SK-N-SH (cell line): ENCODE measurements around the gene KCNQ5. TPM values are rescaled to one million over a fixed set of nuclear protein-coding genes. Genes with fewer than 3 reads are reported as not detected.
A peak's percentile ranks its signal among the peaks of the same experiment; 100 is the strongest.

Experiments used
- CTCF ChIA-PET: fragments of 300-600, 350-600 bp; formaldehyde crosslinking; extraction: SDS; loops from one replicate; lab custom pipeline; 2021; lab: Yijun Ruan, JAX
- POLR2A ChIA-PET: fragments of 350-600 bp; sonication (Branson Sonifier 250); formaldehyde crosslinking; extraction: SDS; loops from one replicate; lab custom pipeline; 2020; ENCODE audit warnings: antibody characterized with exemption, inconsistent platforms; lab: Yijun Ruan, JAX
- DNase-seq: peaks from one replicate; pipeline ENCODE4 v3.0.0; 2012
- H2AFZ ChIP-seq: fragments of 200-600 bp; sonication (generic); 2 replicates; pipeline ENCODE4 v1.8.1; 2016; ENCODE audit warnings: antibody characterized with exemption, mild to moderate bottlenecking, low read depth
- H3F3A ChIP-seq: fragments of 200-600 bp; sonication (generic); replicated peaks from 2 replicates; pipeline ENCODE3; 2016; ENCODE audit warnings: antibody characterized with exemption, mild to moderate bottlenecking; ENCODE audit not compliant: insufficient read depth
- H3K27ac ChIP-seq, 2 experiments: fragments of 200-500 bp in 1 of 2; fragments of 200-600 bp in 1 of 2; sonication (Bioruptor generic) in 1 of 2; sonication (generic), shearing (Covaris generic) in 1 of 2; 2 replicates each; pipeline versions ENCODE4 v1.5.1 to v1.6.1; 2014 to 2016; ENCODE audit warnings: low read depth in 2 of 2, inconsistent platforms in 1 of 2, low read length in 1 of 2, mild to moderate bottlenecking in 1 of 2, mixed read lengths in 1 of 2
- H3K27me3 ChIP-seq: fragments of 200-600 bp; sonication (generic), shearing (Covaris generic); 2 replicates; pipeline ENCODE4 v1.6.1; 2016; ENCODE audit warnings: mixed run types; ENCODE audit not compliant: insufficient read depth
- H3K36me3 ChIP-seq, 2 experiments: fragments of 200-500 bp in 1 of 2; fragments of 200-600 bp in 1 of 2; sonication (Bioruptor generic) in 1 of 2; sonication (generic) in 1 of 2; replicated peaks in 1 of 2; 2 replicates each; pipeline versions ENCODE3 to v1.5.1; 2014 to 2016; ENCODE audit warnings: low read length in 1 of 2, mild to moderate bottlenecking in 1 of 2; ENCODE audit not compliant: insufficient read depth in 2 of 2, control insufficient read depth in 1 of 2
- H3K4me1 ChIP-seq, 2 experiments: fragments of 200-500 bp in 1 of 2; fragments of 200-600 bp in 1 of 2; sonication (Bioruptor generic) in 1 of 2; sonication (generic), shearing (Covaris generic) in 1 of 2; 2 replicates each; pipeline versions ENCODE4 v1.5.1 to v1.6.1; 2014 to 2016; ENCODE audit warnings: low read depth in 1 of 2, low read length in 1 of 2, mixed run types in 1 of 2; ENCODE audit not compliant: insufficient read depth in 2 of 2, control insufficient read depth in 1 of 2
- H3K4me2 ChIP-seq: fragments of 200-600 bp; sonication (generic), shearing (Covaris generic); 2 replicates; pipeline ENCODE4 v1.6.1; 2017; ENCODE audit warnings: mixed run types
- H3K4me3 ChIP-seq, 2 experiments: fragments of 200-500 bp in 1 of 2; fragments of 200-600 bp in 1 of 2; sonication (Bioruptor generic) in 1 of 2; sonication (generic), shearing (Covaris generic) in 1 of 2; 2 replicates each; pipeline versions ENCODE4 v1.5.1 to v1.8.1; 2014 to 2016; ENCODE audit warnings: low read depth in 2 of 2, inconsistent platforms in 1 of 2, low read length in 1 of 2, mild to moderate bottlenecking in 1 of 2, mixed read lengths in 1 of 2, moderate library complexity in 1 of 2
- H3K79me2 ChIP-seq: fragments of 200-600 bp; sonication (generic); 2 replicates; pipeline ENCODE4 v1.8.1; 2017; ENCODE audit warnings: mild to moderate bottlenecking; ENCODE audit not compliant: insufficient read depth
- H3K9ac ChIP-seq: fragments of 200-600 bp; sonication (generic); 2 replicates; pipeline ENCODE4 v1.6.1; 2017; ENCODE audit warnings: mixed run types
- H3K9me2 ChIP-seq: fragments of 200-600 bp; sonication (generic); 2 replicates; pipeline ENCODE4 v1.6.1; 2017; ENCODE audit warnings: mixed run types
- H3K9me3 ChIP-seq: fragments of 200-600 bp; sonication (generic); 2 replicates; pipeline ENCODE4 v1.6.1; 2017; ENCODE audit warnings: mixed run types, mild to moderate bottlenecking, moderate library complexity
- H4K20me1 ChIP-seq: fragments of 200-600 bp; sonication (generic); 2 replicates; pipeline ENCODE4 v1.6.1; 2017; ENCODE audit warnings: mild to moderate bottlenecking, mixed run types; ENCODE audit not compliant: insufficient read depth
- EP300 ChIP-seq, 2 experiments: IDR thresholded peaks; 2 replicates each; pipeline versions ENCODE4 v1.4.0 to v1.6.1; 2012; ENCODE audit warnings: borderline replicate concordance in 1 of 2, low read depth in 1 of 2, low read length in 1 of 2
- EZH2phosphoT487 ChIP-seq: fragments of 200-600 bp; sonication (generic); IDR thresholded peaks from 2 replicates; pipeline ENCODE4 v1.6.1; 2017; ENCODE audit warnings: low read depth, mixed run types, mild to moderate bottlenecking, antibody characterized with exemption, moderate library complexity, borderline replicate concordance
- FOSL2 ChIP-seq: IDR thresholded peaks from 2 replicates; pipeline ENCODE4 v1.4.0; 2012; ENCODE audit warnings: low read depth, mild to moderate bottlenecking, moderate library complexity, borderline replicate concordance
- GATA2 ChIP-seq: sonication (generic); formaldehyde crosslinking; IDR thresholded peaks from 2 replicates; pipeline ENCODE4 v1.5.0; 2020; ENCODE audit warnings: mild to moderate bottlenecking, missing genetic modification reagents
- MEF2A ChIP-seq: IDR thresholded peaks from 2 replicates; pipeline ENCODE4 v1.4.0; 2012; ENCODE audit warnings: low read depth, borderline replicate concordance
- NFIC ChIP-seq: IDR thresholded peaks from 2 replicates; pipeline ENCODE4 v1.4.0; 2012; ENCODE audit warnings: borderline replicate concordance
- RAD21 ChIP-seq: IDR thresholded peaks from 2 replicates; pipeline ENCODE4 v1.6.1; 2012; ENCODE audit warnings: mild to moderate bottlenecking, low read length
- RFX5 ChIP-seq: IDR thresholded peaks from 2 replicates; pipeline ENCODE4 v1.6.1; 2012; ENCODE audit warnings: mild to moderate bottlenecking, improper control_type of control experiment, low read length
- RXRA ChIP-seq: IDR thresholded peaks from 2 replicates; pipeline ENCODE4 v1.4.0; 2012; ENCODE audit warnings: low read depth, mild to moderate bottlenecking, borderline replicate concordance
- SMC3 ChIP-seq: IDR thresholded peaks from 2 replicates; pipeline ENCODE4 v1.6.1; 2012; ENCODE audit warnings: low read depth, low read length, improper control_type of control experiment
- TAF1 ChIP-seq: IDR thresholded peaks from 2 replicates; pipeline ENCODE4 v1.6.1; 2012; ENCODE audit warnings: low read depth, mild to moderate bottlenecking, low read length, moderate library complexity, borderline replicate concordance
- TEAD4 ChIP-seq: IDR thresholded peaks from 2 replicates; pipeline ENCODE4 v1.4.0; 2012; ENCODE audit warnings: mild to moderate bottlenecking, borderline replicate concordance; ENCODE audit not compliant: insufficient read depth
- WGBS: methylation state at CpG from one replicate; pipeline ENCODE4 v1.1.6; 2017; ENCODE audit warnings: low lambda C conversion rate; 5-methylcytosine and 5-hydroxymethylcytosine counted together
- polyA plus RNA-seq, 3 experiments: library from polyadenylated mRNA; depleted of rRNA; stranded (reverse); fragments of >200 nt; gene quantifications; 2 replicates each; pipeline ENCODE4 v1.2.3, GENCODE V29; 2012
- TF ChIP-seq, protein P1 (sequence below): IDR thresholded peaks from 2 replicates; pipeline ENCODE4 v1.4.0; 2012; ENCODE audit warnings: low read depth, borderline replicate concordance
- TF ChIP-seq, protein P2 (sequence below): IDR thresholded peaks from 2 replicates; pipeline ENCODE4; 2012
- TF ChIP-seq, protein P3 (sequence below): fragments of 150-350 bp; IDR thresholded peaks from 2 replicates; pipeline ENCODE4 v1.6.1; 2017; ENCODE audit warnings: antibody characterized with exemption, low read length, low read depth, borderline replicate concordance
- TF ChIP-seq, protein P4 (sequence below): IDR thresholded peaks from 2 replicates; pipeline ENCODE4 v1.4.0; 2012; ENCODE audit warnings: low read depth

Gene KCNQ5
- polyA plus RNA-seq, 1 of the 3 experiments (the other 2 are of a cell fraction): 3.2 TPM

DNA sequence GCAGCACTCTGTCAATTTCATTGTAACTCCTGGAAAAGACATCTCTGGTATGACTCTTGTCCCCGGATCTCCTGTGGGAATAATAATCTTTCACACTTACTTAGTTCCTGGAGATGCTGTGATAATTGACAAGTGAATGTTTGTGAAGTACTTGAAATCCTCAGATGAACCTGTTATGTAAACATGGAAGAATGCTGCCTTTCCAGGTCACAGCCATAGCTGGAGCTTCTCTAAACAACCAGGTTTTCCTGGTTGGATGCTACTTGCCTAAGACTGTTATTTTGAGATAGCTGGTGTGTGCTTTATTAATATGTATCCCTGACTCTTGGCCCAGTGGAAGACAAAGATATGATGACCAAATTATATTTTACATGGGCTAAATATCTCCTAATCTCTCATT, 228.6 kb downstream of the KCNQ5 start:
- no peak for TF ChIP-seq TAF1
- no peak for TF ChIP-seq EP300 (IDR thresholded peaks at IDR 0.05; ENCODE audit: borderline replicate concordance in 1 of 2, low read depth in 1 of 2, low read length in 1 of 2)
- TF ChIP-seq RFX5: no peak
- TF ChIP-seq, protein P1, sequence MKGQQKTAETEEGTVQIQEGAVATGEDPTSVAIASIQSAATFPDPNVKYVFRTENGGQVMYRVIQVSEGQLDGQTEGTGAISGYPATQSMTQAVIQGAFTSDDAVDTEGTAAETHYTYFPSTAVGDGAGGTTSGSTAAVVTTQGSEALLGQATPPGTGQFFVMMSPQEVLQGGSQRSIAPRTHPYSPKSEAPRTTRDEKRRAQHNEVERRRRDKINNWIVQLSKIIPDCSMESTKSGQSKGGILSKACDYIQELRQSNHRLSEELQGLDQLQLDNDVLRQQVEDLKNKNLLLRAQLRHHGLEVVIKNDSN: no peak
- TF ChIP-seq GATA2 (CRISPR knock-in tag): no peak
- no peak for TF ChIP-seq RAD21
- no peak for TF ChIP-seq SMC3
- TF ChIP-seq EZH2phosphoT487: no peak
- TF ChIP-seq, protein P2, sequence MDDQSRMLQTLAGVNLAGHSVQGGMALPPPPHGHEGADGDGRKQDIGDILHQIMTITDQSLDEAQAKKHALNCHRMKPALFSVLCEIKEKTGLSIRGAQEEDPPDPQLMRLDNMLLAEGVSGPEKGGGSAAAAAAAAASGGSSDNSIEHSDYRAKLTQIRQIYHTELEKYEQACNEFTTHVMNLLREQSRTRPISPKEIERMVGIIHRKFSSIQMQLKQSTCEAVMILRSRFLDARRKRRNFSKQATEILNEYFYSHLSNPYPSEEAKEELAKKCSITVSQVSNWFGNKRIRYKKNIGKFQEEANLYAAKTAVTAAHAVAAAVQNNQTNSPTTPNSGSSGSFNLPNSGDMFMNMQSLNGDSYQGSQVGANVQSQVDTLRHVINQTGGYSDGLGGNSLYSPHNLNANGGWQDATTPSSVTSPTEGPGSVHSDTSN: no peak
- no peak for TF ChIP-seq TEAD4
- TF ChIP-seq, protein P3, sequence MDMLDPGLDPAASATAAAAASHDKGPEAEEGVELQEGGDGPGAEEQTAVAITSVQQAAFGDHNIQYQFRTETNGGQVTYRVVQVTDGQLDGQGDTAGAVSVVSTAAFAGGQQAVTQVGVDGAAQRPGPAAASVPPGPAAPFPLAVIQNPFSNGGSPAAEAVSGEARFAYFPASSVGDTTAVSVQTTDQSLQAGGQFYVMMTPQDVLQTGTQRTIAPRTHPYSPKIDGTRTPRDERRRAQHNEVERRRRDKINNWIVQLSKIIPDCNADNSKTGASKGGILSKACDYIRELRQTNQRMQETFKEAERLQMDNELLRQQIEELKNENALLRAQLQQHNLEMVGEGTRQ: no peak
- TF ChIP-seq, protein P4, sequence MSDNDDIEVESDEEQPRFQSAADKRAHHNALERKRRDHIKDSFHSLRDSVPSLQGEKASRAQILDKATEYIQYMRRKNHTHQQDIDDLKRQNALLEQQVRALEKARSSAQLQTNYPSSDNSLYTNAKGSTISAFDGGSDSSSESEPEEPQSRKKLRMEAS: no peak
- TF ChIP-seq RXRA: no peak
- no peak for TF ChIP-seq NFIC
- TF ChIP-seq, all 33 proteins: peak for 0
- 87% methylated on average over 1 of the region's 1 CpG for WGBS
- H4K20me1 ChIP-seq: no peaks in the 10 kb centered on the region
- H3K4me2 ChIP-seq: no peak overlapping the region
- H3K79me2 ChIP-seq: peaks cover 46% of the 10 kb centered on the region
- no peaks in the 10 kb centered on the region for H3K27me3 ChIP-seq
- ChIA-PET CTCF (no interaction called here), POLR2A (no interaction called here)
- no peak overlapping the region for H3K4me3 ChIP-seq
- no peaks in the 10 kb centered on the region for H3K36me3 ChIP-seq
- no peak overlapping the region for H2AFZ ChIP-seq
- peaks cover 0 to 14% of the 10 kb centered on the region in 2 experiments; a peak in 1 of 4 replicates for H3K4me1 ChIP-seq
- no peak overlapping the region for H3K9ac ChIP-seq
- no peak for DNase-seq
- no peak overlapping the region for H3K27ac ChIP-seq
- H3K9me2 ChIP-seq: no peaks in the 10 kb centered on the region
- no peaks in the 10 kb centered on the region for H3K9me3 ChIP-seq
- peaks cover 17% of the 10 kb centered on the region for H3F3A ChIP-seq

DNA sequence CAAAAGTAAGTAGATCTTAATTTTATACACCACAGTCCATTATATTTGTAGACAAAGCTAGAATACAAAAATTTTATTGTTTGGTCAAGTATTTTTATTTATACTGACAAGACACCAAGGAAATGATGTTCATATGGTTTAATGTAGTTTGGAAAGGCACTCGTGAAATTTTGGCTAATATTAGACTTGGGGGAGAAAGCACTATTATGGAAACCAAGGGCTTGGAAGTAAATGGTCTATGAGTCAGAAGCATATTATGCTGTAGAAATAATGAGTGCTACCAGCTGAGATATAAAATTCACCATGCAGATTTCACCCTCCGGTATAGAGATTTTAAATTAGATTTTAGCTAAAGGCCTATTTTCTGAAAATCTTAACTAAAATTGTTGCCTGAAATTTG, 233.6 kb downstream of the KCNQ5 start:
- ChIA-PET CTCF (no interaction called here), POLR2A (no interaction called here)
- no peaks in the 10 kb centered on the region for H4K20me1 ChIP-seq
- H3K9ac ChIP-seq: no peak overlapping the region
- H3K4me2 ChIP-seq: no peak overlapping the region
- peaks cover 0 to 8% of the 10 kb centered on the region in 2 experiments; a peak in 1 of 4 replicates for H3K4me1 ChIP-seq
- WGBS: 50% methylated on average over 2 of the region's 2 CpGs
- H3K9me2 ChIP-seq: no peaks in the 10 kb centered on the region
- H3F3A ChIP-seq: peaks cover 10% of the 10 kb centered on the region
- H3K36me3 ChIP-seq: no peaks in the 10 kb centered on the region
- DNase-seq: no peak
- H3K79me2 ChIP-seq: peaks cover 36% of the 10 kb centered on the region
- no peak overlapping the region for H2AFZ ChIP-seq
- H3K4me3 ChIP-seq: no peak overlapping the region
- H3K27ac ChIP-seq: peak overlapping the region in 1 of 2 experiments; percentile 37; a peak in 1 of 4 replicates
- H3K27me3 ChIP-seq: no peaks in the 10 kb centered on the region
- peak; percentile 14; the same call in 1 of the 2 replicates for TF ChIP-seq FOSL2
- TF ChIP-seq MEF2A: no peak
- TF ChIP-seq, all 33 proteins: peak for 1
- no peaks in the 10 kb centered on the region for H3K9me3 ChIP-seq
